GM18907 (cell line): ENCODE results near the gene ZNF462.

Experiments
- ATAC-seq: cut with Tn5 transposase; IDR thresholded peaks from one replicate; pipeline ENCODE4 v1.9.1; 2021; ENCODE audit warnings: mild to moderate bottlenecking, moderate library complexity; ENCODE audit not compliant: unreplicated experiment

ZNF462 gene

DNA sequence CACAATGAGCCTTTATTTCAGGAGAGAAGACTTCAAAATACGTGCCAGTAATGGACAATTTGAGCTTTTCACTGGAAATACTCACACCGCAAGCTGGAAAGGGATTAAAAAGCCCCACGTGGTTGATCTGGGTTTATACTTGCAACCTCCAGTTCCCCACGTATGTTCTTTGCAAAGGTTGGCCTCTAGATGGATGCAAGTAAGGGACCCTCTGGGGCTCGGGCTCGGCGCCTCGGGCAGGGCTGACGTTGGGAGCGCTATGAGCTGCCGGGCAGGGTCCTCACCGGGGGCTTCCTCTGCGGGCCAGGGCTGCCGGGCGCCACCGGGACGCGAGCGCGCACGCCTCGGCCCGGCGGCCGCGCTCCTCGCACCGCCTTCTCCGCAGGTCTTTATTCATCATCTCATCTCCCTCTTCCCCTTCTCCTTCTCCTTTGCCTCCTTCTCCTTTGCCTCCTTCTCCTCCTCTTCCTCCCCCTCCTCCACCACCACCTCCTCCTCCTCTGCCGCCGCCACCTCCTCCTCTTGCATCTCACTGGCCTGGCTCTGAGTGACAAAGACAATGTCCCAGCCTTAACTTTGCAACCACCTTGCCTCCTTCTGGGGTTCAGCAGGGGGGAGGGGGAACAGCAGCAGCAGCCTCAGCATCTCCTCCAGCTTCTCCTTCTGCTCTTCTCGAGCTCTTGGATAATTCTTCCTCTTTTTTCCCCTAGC, 701 bp upstream of the ZNF462 start:
- no peak for ATAC-seq

DNA sequence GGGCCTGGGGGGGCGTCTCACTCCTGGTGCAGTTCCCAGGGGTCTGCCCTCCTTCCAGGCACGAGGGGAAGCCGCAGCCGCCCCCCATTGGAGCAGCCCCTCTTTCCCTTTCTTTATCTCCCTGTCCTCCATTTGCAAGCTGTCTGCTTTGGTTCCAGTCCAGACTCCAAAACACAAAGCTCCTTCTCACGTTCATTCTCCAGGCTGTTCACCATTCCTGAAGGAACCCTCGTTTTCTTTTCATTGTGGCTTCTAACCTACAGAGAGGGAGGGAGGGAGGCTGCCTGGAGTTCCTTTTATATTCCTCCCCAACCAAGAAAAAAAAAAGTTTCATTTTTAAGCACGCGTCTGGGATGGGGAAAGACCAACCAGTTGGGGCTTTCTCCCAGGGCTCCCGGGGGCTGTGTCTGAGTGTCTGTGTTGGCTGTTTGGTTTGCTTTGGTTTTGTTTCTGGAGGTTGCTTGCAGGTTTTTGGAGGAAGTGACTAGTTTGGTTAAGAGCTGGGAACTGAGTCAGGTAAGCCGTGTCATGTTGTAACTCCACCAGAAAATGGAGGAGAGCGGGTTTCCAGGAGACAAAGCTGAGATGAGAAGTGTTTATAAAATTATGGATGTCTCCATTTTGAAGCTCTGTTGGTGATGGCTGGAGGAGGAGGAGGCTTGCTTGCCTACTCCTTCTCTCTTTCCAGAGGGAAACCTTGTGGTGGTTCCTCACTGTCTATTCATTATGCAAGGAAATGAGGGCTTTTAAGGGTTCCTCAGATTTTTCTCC, 1.6 kb downstream of the ZNF462 start:
- no peak for ATAC-seq

DNA sequence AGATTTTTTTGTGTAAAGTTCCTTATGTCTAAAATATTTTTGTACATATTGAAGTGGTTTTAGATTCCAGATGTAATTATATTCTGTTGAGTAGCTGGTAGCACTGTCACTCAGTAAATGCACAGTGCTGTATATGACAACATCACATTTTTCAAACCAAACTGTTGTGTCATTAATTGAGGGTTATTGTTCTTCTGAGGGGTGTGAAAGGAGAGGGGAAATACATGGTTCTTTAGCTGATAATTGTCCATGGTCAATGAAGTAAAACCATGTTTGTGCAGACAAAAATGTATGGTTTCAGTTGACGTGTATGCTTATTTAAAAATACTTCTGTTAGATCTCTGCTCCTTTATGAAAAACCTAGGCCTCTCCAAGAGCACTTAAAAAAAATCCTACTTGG, 3.3 kb downstream of the ZNF462 start:
- no peak for ATAC-seq

DNA sequence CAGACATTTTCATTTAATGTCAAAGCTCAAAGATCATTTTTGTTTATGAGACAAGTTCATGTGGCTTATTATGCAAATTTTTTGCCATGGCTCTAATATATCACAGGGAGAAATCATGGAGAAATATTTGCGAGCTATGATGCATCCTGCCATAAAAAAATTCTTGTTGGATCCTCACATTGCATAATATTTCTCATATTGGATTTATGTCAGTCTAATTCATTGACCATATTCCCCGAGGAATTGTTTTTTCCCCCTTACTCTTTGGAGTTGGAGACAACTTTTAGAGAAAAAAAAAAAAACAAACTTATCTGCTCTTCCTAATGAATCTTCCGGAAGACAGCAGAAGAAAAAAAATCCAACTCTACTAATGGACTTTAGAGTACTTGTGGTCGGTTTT, 4.3 kb downstream of the ZNF462 start:
- ATAC-seq, result no peak

DNA sequence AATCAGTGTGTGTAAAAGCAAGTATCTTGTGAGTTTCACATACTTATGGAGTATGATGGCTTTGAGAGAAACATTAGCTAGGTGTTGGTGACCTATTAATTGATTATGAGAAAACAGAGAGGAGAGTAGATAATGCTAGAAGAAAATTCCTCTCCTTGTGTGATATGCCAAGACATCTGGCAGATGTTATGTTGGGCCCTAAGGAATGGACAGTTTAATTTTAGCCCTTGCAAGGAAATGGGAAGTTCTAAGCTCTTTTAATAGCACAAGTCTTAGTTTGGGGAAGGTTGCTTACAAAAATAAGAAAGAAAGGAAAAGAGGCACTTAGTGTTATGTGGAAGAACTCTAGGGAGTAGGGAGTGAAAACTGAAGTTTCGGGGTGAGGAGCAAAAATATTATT, 5.1 kb downstream of the ZNF462 start:
- ATAC-seq, result no peak

DNA sequence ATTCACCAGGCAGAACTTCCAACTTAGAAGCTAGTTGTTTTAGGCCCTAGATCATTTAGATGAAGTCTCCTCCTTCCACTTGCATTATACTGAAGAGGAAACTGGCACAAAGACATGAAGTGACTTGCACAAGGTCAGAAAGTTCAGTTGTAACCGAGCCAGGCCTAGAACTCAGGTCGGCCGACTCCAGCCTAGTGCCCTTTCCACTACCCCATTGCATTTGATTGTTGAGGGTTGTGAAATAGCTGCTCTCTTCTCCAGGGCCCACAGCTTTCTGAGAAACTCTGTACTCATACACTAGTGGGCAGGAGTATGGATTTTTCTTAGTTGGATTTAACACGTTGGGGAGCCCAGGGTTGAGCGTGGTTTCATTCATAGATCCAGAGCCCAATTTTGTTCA, 5.6 kb downstream of the ZNF462 start:
- ATAC-seq, result no peak

DNA sequence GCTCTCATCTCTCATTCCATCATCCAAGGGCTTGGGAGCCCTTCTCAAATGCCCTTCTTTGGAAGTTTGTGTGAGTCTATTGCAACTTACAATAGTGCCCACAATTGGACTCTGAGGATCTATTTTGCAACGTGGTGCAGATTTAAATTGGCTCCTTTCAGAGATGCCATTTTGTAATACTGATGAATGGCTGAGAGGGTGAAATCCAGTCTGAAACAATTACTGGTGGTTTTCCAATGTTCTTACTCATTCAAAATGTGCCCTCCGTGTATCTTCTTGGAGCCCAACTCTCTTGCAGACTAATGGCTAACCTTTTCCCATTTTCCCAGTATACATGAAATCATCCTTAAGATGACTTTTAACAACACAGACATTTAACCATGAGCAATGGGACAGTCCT, 6.1 kb downstream of the ZNF462 start:
- ATAC-seq, result no peak

DNA sequence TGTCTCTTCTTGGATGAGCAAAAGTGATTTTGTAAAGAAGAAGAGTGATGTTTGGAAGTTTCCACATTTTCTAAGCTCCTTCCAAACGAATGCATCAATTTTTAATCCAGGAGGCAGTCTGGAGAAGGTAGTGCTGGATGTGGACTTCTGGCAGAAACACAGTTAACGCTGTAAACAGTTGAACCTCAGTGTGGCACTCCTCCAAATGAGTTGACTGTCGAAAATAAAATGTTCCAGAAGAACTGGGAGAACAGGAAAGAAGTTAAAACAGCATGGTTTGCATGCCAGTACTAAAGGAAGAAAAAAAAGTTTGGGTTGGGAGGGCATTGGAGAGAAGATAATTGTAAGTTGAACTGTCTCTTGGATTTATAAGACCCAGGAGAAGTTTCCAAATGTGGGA, 6.5 kb downstream of the ZNF462 start:
- ATAC-seq, result no peak

DNA sequence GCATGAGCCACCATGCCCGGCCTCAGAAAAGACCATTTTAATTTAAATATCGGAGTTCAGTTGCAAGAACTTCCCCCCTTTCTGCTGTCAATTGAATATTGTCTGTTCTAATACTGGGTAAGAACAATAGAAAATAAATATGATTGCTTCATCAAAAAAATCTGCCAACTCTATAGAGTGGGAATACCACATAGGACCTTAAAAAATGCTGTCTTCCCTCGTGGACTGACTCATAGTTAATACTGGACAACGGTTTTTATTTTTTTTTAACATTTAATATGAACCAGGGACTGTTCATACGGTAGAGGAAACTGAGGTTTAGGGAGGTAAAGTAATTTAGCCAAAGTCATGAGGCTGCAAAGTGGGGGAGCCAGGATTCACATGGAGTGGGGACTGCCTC, 9.7 kb downstream of the ZNF462 start:
- ATAC-seq, result no peak

DNA sequence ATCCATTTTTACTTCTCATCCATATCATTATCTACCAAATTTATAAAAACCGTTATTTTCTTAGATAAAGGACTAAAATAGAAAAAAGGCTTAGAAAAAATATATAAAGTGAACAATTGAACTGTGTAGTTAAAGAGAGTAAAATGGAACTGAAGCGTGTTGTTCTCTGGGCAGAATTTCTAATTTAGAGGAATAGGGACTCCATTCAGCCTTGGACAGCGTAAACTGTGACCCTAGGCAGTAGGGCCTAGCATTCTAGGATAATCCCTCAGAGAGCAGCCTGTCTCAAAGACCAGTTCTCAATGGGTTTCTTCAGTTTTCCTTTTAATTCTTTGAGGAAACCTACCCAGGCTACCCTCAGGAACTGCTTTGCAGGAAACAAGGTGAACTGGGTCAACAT, 11.1 kb downstream of the ZNF462 start:
- no peak for ATAC-seq

DNA sequence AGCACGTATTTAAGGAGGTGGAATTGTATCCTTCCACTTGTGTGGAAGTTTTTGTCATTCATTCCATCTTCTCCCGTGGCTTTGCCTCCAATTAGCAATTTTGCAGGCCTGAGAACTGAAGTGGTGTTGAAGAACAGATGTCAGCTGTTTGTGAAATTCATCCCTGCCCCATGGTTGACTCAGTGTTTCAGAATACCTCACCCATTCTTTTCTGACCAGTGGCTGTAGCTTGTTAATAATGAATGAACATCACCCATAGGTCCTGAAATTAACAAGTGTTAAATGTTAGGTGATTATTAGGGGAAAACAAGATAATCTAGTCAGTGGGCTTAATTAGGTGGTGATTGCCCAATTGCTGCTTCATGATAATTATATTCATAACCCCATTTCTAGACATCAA, 11.7 kb downstream of the ZNF462 start:
- no peak for ATAC-seq

DNA sequence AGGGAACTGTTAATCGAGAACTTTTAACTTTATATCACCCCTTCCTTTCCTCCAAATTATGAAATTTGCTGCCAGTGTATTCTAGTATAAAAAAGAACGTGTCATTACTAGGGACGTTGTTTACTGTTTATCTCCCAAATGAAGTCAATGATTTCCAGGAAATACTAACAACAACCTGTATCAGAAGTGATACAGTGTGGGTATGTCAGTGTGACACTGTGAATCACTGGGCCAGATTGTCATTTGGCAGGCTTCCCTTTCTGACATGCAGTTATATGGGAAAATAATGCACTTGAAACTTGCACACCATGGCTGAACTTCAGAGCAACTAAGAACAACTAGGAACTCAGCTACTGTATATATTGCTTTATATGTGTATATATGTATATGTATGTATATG, 12.6 kb downstream of the ZNF462 start:
- ATAC-seq, result no peak

DNA sequence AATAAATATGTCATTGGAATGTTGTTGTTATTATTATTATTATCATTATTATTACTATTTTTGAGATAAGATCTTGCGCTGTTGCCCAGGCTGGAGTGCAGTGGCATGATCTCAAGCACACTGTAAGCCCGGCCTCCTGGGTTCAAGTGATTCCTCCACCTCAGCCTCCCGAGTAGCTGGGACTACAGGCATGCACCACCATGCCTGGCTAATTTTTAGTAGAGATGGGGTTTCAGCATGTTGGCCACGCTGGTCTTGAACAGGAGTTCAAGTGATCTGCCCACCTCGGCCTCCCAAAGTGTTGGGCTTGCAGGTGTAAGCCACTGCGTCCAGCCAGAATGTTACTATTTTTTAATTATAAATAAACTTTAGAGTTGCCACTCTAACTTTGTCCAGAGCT, 14.4 kb downstream of the ZNF462 start:
- no peak for ATAC-seq

DNA sequence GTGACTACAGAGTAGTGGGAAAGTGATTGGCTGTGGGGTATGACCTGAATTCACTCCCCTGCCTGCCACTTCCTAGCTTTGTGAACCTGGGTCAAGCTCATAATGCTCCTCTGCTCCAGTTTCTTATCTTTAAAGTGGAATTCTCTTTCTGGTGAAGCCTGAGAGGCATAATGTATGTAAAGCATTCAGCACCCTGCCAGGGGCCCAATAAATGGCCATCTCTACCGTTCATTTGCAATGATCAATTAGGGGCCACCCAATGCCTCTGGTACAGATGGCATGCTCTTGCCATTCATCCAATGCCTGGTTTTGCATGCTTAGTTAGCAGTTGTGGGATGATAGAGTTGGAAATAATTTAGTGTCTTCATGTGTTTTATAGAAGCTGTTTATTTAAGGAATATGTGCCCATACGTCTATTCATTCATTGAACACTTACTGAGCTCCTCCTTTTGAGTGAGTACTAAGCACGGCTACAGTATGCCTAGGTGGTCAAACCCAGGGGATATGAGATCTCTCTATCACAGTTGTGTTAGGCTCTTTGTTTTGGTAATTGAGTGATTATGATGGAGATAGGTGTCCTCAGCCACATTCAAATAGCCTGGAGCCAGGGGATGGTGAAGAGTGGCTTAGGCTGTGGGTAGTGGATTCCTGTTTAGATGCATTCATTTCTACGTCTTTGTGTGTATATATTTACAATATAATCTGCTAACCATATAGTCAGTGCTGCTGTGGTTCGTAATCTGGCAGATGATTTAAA, 15.3 kb downstream of the ZNF462 start:
- no peak for ATAC-seq

DNA sequence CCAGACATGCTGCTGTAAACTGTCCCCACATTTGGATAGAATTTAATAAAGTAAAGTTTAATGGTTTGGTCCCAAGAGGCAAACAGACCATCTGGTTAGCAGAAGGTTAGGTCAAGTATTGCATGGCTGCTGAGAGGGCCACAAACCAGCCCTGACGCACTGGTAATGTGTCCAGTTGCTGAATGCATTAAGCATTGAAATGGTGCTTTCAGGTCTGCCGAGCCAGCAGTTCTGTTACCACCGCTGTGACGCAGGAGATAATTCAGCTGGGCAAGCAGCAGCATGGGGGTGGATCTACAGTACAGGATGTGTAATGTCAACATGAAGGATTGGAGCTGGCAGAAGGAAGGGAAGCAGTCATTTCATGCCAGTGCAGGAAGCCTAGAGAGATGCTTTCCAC, 16.0 kb downstream of the ZNF462 start:
- no peak for ATAC-seq

DNA sequence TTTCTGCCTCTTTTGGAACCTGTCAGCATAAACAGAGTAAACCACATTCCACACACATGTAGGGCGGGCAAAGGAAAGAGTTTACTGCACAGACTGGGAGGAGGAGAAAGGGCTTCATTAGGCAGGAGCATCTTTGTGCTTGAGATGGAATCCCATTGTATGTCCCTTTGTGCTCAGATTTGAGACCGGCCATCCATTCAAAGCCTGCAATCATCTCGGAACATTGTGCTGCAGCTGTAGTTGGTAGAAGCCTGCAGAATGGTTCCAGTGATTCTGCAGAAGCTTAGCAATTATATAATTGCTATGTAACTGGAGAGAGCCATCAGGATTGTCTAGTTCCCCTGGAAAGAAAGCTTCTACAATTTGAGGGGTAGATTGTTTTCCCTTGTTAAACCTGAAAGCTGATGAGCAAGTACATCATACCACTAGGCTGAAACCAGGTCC, 16.5 kb downstream of the ZNF462 start:
- ATAC-seq, result no peak

DNA sequence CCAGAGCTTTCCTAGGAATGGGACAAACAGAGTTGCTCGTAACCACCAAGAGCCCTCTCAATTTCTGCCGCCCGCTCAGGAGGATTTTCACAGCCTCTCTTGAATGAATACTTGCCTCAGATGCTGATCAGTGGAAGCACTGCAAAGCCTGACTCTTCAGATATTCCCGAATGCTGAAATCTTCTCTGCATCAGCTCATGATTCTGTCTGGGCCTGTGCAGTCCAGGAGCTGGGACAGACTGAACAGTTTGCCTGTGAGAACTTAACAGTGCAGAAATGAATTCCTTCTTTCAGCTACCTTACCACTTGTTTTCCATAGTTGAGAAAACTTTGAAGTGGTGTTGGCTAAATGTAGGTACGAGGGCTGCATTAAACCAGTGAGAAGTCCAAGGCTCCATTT, 17.1 kb downstream of the ZNF462 start:
- no peak for ATAC-seq

DNA sequence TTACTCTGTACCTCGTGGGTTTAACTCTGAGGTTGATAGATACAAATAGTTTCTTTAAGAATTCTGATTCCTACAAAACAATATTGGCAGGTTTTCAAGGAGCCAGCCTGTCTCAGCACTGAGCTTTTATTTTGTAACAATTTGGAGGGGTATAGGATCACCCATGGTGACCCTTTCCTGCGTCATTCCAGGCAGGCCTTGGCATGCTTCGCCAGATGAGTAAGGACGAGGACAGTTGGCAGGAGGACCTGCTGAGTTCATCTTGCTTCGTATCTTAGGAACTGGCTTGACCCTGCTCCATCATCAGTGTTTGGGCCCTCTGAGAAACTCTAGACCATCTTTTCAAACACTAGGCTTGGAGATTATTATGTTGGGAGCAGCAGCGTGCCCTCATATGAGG, 17.9 kb downstream of the ZNF462 start:
- ATAC-seq, result no peak

DNA sequence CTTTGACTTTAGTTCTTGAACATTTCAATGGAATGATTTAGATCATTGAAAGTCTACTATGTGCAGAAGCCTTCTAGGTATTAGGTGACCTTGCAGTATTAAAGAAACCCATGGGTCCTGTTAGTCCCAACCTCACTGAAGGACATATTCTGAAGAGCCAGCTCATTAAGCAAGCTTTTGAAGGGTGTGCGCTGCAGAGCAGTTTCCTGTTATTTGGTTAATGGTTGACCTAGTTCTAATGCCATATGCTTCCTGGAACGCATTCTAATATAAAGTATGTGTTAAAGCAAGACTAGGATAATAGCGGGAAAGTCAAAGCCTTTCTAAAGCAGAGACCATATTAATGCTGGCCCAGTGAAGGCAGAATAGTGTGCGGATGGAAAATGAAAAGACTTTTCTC, 20.1 kb downstream of the ZNF462 start:
- ATAC-seq, result no peak

DNA sequence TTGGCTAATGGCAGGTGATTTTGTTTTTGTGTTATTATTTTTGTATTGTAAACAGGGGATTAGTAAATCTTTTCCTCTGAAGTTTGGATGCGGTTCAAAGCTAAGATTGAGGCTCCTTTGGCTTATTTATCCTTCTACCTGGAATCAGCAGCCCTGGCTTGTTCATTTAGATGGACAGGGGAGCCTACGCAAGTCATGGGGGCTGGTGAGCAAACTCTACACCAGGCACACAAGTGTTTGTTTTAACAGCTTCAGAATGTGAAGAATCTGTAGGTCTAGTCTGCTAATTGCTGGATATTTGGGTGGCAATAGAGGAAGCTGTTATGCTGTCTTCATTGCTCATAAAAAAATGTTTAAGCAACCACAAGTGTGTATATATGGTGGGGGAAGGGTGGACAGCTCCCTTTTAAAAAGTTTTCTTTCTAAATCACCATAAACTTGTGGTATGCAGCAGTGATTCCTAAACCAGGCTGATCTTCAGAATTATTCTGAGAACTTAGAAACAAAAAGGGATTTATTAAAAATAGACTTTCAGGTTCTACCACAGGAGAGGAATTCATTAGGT, 20.7 kb downstream of the ZNF462 start:
- no peak for ATAC-seq

DNA sequence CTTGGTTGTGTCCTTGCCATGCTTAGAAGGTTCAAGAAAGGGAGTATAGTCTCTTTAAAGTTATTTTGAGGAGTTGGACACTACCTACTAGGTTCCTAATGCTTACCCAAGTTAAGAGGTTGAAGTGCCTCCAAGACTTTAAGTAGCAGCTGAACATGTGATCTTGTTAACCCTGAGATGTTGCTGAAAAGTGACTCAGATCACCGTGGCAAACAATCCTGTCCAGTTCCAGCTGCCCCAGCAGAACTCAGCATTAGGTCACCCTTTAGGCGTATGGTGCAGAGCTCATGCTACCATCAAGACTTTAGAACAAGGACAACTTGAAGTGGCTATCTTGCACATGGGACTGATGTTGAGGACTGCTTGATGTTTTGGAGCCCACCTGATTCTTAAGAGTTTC, 22.5 kb downstream of the ZNF462 start:
- no peak for ATAC-seq
